HCT116 (cell line): ENCODE data around the gene CEP41. TPM values are rescaled to one million over a fixed set of nuclear protein-coding genes. Genes with fewer than 3 reads are reported as not detected.

Experiments used
- ATAC-seq: fragments of 200-7000 bp; cut with Tn5 transposase; 2 replicates; pipeline ENCODE4 v1.9.1; 2020; ENCODE audit warnings: mild to moderate bottlenecking, moderate library complexity
- BruUV-seq: library from RNA; stranded (reverse); fragments of 400-500 nt; replicated peaks from 2 replicates; lab custom pipeline; 2021; lab: Mats Ljungman, UMichigan
- CTCF ChIA-PET: fragments of 300-600 bp; sonication (Branson Sonifier 250); formaldehyde crosslinking; loops from one replicate; lab custom pipeline; 2021; ENCODE audit warnings: antibody characterized with exemption; lab: Charles Lee
- POLR2A ChIA-PET: fragments of 300-600, 350-600 bp; sonication (Branson Sonifier 250); formaldehyde crosslinking; loops from one replicate; lab custom pipeline; 2021; ENCODE audit warnings: antibody characterized with exemption; lab: Charles Lee
- RAD21 ChIA-PET, 2 experiments: fragments of 300-600 bp; sonication (Branson Sonifier 250); formaldehyde crosslinking; loops; one replicate each; lab custom pipeline; 2023; ENCODE audit warnings: low total read pairs in 2 of 2; ENCODE audit not compliant: uncharacterized antibody in 2 of 2, unreplicated experiment in 2 of 2, low non-redundant PET in 1 of 2; lab: Charles Lee
- DNase-seq: peaks from one replicate; pipeline ENCODE4 v3.0.0-alpha.2; 2010; ENCODE audit warnings: low read depth, low spot score
- H2AFZ ChIP-seq: fragments of 200-600 bp; shearing (Covaris generic), sonication (generic); 2 replicates; pipeline ENCODE4 v1.6.1; 2017; ENCODE audit warnings: low read depth, mixed run types, mixed read lengths, antibody characterized with exemption, low read length; ENCODE audit not compliant: poor library complexity, severe bottlenecking
- H3K27ac ChIP-seq: 2 replicates; pipeline ENCODE4 v1.5.1; 2012; ENCODE audit warnings: low read depth, low read length
- H3K27me3 ChIP-seq: fragments of 200-600 bp; sonication (generic); 2 replicates; pipeline ENCODE4 v1.6.1; 2016; ENCODE audit warnings: mixed run types, low read length, mixed read lengths; ENCODE audit not compliant: insufficient read depth
- H3K36me3 ChIP-seq, 2 experiments: fragments of 200-500 bp in 1 of 2; fragments of 200-600 bp in 1 of 2; sonication (Bioruptor generic) in 1 of 2; sonication (generic) in 1 of 2; 2 replicates each; pipeline versions ENCODE4 v1.5.1 to v1.6.1; 2014 to 2016; ENCODE audit warnings: low read length in 2 of 2, inconsistent platforms in 1 of 2, mixed read lengths in 1 of 2, mixed run types in 1 of 2; ENCODE audit not compliant: insufficient read depth in 2 of 2, control insufficient read depth in 1 of 2
- H3K4me1 ChIP-seq, 2 experiments: fragments of 200-600 bp in 1 of 2; sonication (generic) in 1 of 2; 2 replicates each; pipeline versions ENCODE4 v1.5.1 to v1.6.1; 2012 to 2017; ENCODE audit warnings: low read length in 2 of 2, inconsistent platforms in 1 of 2, mild to moderate bottlenecking in 1 of 2, mixed read lengths in 1 of 2, mixed run types in 1 of 2, moderate library complexity in 1 of 2; ENCODE audit not compliant: insufficient read depth in 2 of 2, control insufficient read depth in 1 of 2
- H3K4me2 ChIP-seq: fragments of 200-600 bp; sonication (generic); 2 replicates; pipeline ENCODE4 v1.6.1; 2017; ENCODE audit warnings: mixed run types, low read length, mixed read lengths
- H3K4me3 ChIP-seq, 2 experiments: fragments of 200-600 bp in 1 of 2; sonication (generic) in 1 of 2; replicated peaks in 1 of 2; 2 replicates each; pipeline ENCODE4 v1.5.1; 2011 to 2016; ENCODE audit warnings: low read length in 2 of 2, control low read depth in 1 of 2, low read depth in 1 of 2, mild to moderate bottlenecking in 1 of 2, mixed read lengths in 1 of 2, mixed run types in 1 of 2
- H3K79me2 ChIP-seq: fragments of 200-600 bp; sonication (generic); 2 replicates; pipeline ENCODE4 v1.6.1; 2017; ENCODE audit warnings: mild to moderate bottlenecking, mixed run types, low read length, moderate library complexity, mixed read lengths; ENCODE audit not compliant: insufficient read depth
- H3K9ac ChIP-seq: fragments of 200-600 bp; sonication (generic); 2 replicates; pipeline ENCODE4 v1.6.1; 2016; ENCODE audit warnings: low read length, mixed read lengths
- H3K9me2 ChIP-seq: fragments of 200-600 bp; sonication (generic), shearing (Covaris generic); 2 replicates; pipeline ENCODE4 v1.6.1; 2017; ENCODE audit warnings: mixed run types, mild to moderate bottlenecking, moderate library complexity; ENCODE audit not compliant: insufficient read depth
- H3K9me3 ChIP-seq, 2 experiments: fragments of 200-500 bp in 1 of 2; fragments of 200-600 bp in 1 of 2; sonication (Bioruptor generic) in 1 of 2; sonication (generic) in 1 of 2; 2 replicates each; pipeline ENCODE4 v1.6.1; 2014 to 2017; ENCODE audit warnings: low read length in 2 of 2, mixed read lengths in 2 of 2, inconsistent platforms in 1 of 2, low read depth in 1 of 2, mild to moderate bottlenecking in 1 of 2, mixed run types in 1 of 2, moderate library complexity in 1 of 2; ENCODE audit not compliant: control insufficient read depth in 1 of 2, insufficient read depth in 1 of 2
- H4K20me1 ChIP-seq: fragments of 200-600 bp; sonication (generic), shearing (Covaris generic); 2 replicates; pipeline ENCODE4 v1.6.1; 2017; ENCODE audit warnings: mixed run types, mild to moderate bottlenecking, moderate library complexity; ENCODE audit not compliant: insufficient read depth
- CEBPB ChIP-seq: IDR thresholded peaks from 2 replicates; pipeline ENCODE4 v1.6.1; 2012; ENCODE audit warnings: low read depth
- ELF1 ChIP-seq: IDR thresholded peaks from 2 replicates; pipeline ENCODE4 v1.6.1; 2012; ENCODE audit warnings: low read depth, borderline replicate concordance
- EZH2phosphoT487 ChIP-seq: fragments of 200-600 bp; IDR thresholded peaks from 2 replicates; pipeline ENCODE4 v1.6.1; 2018; ENCODE audit warnings: antibody characterized with exemption, borderline replicate concordance
- POLR2AphosphoS5 ChIP-seq: IDR thresholded peaks from 2 replicates; pipeline ENCODE4 v1.6.1; 2011; ENCODE audit warnings: mild to moderate bottlenecking, low read depth, low read length, moderate library complexity
- RAD21 ChIP-seq: IDR thresholded peaks from 2 replicates; pipeline ENCODE4 v1.6.1; 2012; ENCODE audit warnings: low read depth, mild to moderate bottlenecking
- TCF7L2 ChIP-seq: IDR thresholded peaks from 2 replicates; pipeline ENCODE4 v1.7.0; 2011; ENCODE audit warnings: borderline replicate concordance, inconsistent platforms; ENCODE audit not compliant: insufficient read depth, insufficient read length; ENCODE audit errors: extremely low read depth
- YY1 ChIP-seq: IDR thresholded peaks from 2 replicates; pipeline ENCODE4 v1.6.1; 2011; ENCODE audit warnings: low read length, low read depth, moderate library complexity, mild to moderate bottlenecking; ENCODE audit not compliant: insufficient replicate concordance; ENCODE audit errors: extremely low read depth
- ZNF274 ChIP-seq: fragments of 200-500 bp; sonication (Bioruptor generic); IDR thresholded peaks from 2 replicates; pipeline ENCODE4 v1.6.1; 2014; ENCODE audit warnings: mild to moderate bottlenecking, low read depth, low read length, inconsistent platforms
- intact Hi-C: fragments of 100-400 bp; cut with micrococcal nuclease; formaldehyde crosslinking; loops from 2 replicates; pipeline ENCODE4 v1.10.0; 2022
- total RNA-seq: library from RNA; stranded (reverse); gene quantifications from one replicate; pipeline ENCODE4 v1.2.1, GENCODE V29; 2021; ENCODE audit not compliant: unreplicated experiment
- TF ChIP-seq, protein P1 (sequence below): IDR thresholded peaks from 2 replicates; pipeline ENCODE4 v1.6.1; 2012
- TF ChIP-seq, protein P2 (sequence below): IDR thresholded peaks from 2 replicates; pipeline ENCODE4 v1.6.1; 2012; ENCODE audit warnings: low read depth
- TF ChIP-seq, protein P3 (sequence below): IDR thresholded peaks from 2 replicates; pipeline ENCODE4 v1.6.1; 2012

The CEP41 gene
- total RNA-seq, 1 experiment from 2014 or later = 13.6 TPM

DNA sequence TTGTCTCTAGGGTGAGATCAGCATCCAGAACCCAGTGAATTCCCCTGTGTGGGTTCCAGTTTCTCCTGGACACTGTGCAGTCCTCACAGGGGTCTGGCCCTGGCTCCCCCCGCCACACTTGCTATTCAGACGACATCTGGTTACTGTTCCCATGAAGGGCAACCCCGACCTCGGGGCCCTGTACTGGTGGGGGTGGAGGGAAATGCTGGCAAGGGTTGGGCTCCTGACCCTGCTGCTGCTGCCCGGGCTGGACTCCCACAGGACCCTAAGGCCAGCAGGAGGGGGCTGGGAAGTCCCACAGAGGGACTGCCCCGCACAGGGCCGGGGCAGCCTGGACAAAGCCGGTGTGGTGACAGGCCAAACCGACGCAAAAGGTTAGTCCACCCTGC lies 61.3 kb downstream of the CEP41 start:
- no peak overlapping the region for H3K27ac ChIP-seq
- no peak for TF ChIP-seq ZNF274
- no peak for TF ChIP-seq ELF1
- TF ChIP-seq, all 23 proteins: peak for 0
- BruUV-seq = no TSS peak

DNA sequence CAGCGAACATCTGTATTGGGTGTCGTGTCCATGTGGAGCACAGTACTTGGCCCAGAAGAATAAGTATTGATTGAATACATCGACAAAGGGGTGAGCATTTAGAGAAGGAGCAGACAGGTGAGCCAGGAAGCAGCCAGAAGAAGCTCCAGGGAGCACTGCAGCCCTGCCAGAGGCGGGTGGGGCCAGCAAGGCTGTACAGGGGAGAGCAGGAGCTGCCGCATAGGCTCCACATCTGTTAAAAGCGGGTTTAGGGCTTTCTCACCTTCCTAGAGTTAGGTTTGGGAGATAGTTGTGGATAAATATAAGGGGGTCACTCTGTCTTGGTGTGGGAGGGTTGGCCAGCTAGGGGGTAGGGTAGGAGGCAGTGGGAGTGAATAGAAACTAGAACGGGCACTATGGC lies 61.8 kb downstream of the CEP41 start:
- DNase-seq = no peak
- Histone ChIP-seq H4K20me1 (no peaks in the 10 kb centered on the region), H3K9me3 (no peaks in the 10 kb centered on the region), H3K9ac (no peak overlapping the region), H3K4me3 (no peak overlapping the region), H3K27me3 (no peaks in the 10 kb centered on the region), H3K9me2 (no peaks in the 10 kb centered on the region), H3K79me2 (no peaks in the 10 kb centered on the region), H3K36me3 (no peaks in the 10 kb centered on the region), H3K27ac (no peak overlapping the region), H2AFZ (no peak overlapping the region), H3K4me1 (no peaks in the 10 kb centered on the region), H3K4me2 (no peak overlapping the region)
- TF ChIP-seq, protein P1, sequence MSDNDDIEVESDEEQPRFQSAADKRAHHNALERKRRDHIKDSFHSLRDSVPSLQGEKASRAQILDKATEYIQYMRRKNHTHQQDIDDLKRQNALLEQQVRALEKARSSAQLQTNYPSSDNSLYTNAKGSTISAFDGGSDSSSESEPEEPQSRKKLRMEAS = no peak
- no peak for TF ChIP-seq POLR2AphosphoS5
- TF ChIP-seq YY1 = no peak
- TF ChIP-seq TCF7L2 = no peak
- TF ChIP-seq, protein P2, sequence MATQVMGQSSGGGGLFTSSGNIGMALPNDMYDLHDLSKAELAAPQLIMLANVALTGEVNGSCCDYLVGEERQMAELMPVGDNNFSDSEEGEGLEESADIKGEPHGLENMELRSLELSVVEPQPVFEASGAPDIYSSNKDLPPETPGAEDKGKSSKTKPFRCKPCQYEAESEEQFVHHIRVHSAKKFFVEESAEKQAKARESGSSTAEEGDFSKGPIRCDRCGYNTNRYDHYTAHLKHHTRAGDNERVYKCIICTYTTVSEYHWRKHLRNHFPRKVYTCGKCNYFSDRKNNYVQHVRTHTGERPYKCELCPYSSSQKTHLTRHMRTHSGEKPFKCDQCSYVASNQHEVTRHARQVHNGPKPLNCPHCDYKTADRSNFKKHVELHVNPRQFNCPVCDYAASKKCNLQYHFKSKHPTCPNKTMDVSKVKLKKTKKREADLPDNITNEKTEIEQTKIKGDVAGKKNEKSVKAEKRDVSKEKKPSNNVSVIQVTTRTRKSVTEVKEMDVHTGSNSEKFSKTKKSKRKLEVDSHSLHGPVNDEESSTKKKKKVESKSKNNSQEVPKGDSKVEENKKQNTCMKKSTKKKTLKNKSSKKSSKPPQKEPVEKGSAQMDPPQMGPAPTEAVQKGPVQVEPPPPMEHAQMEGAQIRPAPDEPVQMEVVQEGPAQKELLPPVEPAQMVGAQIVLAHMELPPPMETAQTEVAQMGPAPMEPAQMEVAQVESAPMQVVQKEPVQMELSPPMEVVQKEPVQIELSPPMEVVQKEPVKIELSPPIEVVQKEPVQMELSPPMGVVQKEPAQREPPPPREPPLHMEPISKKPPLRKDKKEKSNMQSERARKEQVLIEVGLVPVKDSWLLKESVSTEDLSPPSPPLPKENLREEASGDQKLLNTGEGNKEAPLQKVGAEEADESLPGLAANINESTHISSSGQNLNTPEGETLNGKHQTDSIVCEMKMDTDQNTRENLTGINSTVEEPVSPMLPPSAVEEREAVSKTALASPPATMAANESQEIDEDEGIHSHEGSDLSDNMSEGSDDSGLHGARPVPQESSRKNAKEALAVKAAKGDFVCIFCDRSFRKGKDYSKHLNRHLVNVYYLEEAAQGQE = no peak
- TF ChIP-seq CEBPB = no peak
- TF ChIP-seq RAD21 = no peak
- no peak for TF ChIP-seq EZH2phosphoT487
- TF ChIP-seq, protein P3, sequence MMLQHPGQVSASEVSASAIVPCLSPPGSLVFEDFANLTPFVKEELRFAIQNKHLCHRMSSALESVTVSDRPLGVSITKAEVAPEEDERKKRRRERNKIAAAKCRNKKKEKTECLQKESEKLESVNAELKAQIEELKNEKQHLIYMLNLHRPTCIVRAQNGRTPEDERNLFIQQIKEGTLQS = no peak
- RAD21 ChIA-PET = no interaction called here
- POLR2A ChIA-PET = no interaction called here
- no TSS peak for BruUV-seq
- no peak for ATAC-seq
- CTCF ChIA-PET = no interaction called here
- intact Hi-C loops = no loop called here

More for the DNA sequence above, 61.3 kb downstream of the CEP41 start:
- Histone ChIP-seq H3K9ac (no peak overlapping the region), H3K4me2 (no peak overlapping the region), H3K4me3 (no peak overlapping the region), H3K9me3 (no peaks in the 10 kb centered on the region), H2AFZ (no peak overlapping the region), H3K4me1 (no peaks in the 10 kb centered on the region), H3K9me2 (no peaks in the 10 kb centered on the region), H3K36me3 (no peaks in the 10 kb centered on the region), H4K20me1 (no peaks in the 10 kb centered on the region), H3K27me3 (no peaks in the 10 kb centered on the region), H3K79me2 (no peaks in the 10 kb centered on the region)
- ChIA-PET CTCF (no interaction called here), RAD21 (no interaction called here), POLR2A (no interaction called here)
- intact Hi-C loops = no loop called here
- ATAC-seq (no peak), DNase-seq (no peak)
